Spleen (tissue), 7 donors: ENCODE data around the gene SPTAN1.

Experiments used
- POLR2A ChIP-seq, 3 donors: fragments of 450-650 bp; IDR thresholded peaks; one replicate each; pipeline ENCODE4 v1.5.1; 2017; ENCODE audit warnings: antibody characterized with exemption in 3 of 3, mild to moderate bottlenecking in 1 of 3
- POLR2AphosphoS5 ChIP-seq, 3 donors: sonication (generic); formaldehyde crosslinking; IDR thresholded peaks; one replicate each; pipeline ENCODE4 v1.5.1; 2017; ENCODE audit warnings: antibody characterized with exemption in 3 of 3
- TF ChIP-seq, protein P1 (sequence below), 11 experiments: fragments of 200-600 bp in 7 of 11; fragments of 450-650 bp in 4 of 11; sonication (generic) in 4 of 11; IDR thresholded peaks in 8 of 11; conservative IDR thresholded peaks in 3 of 11; 1 replicate in 7 of 11; 2 replicates in 4 of 11; pipeline versions ENCODE4 v1.4.0 to v1.8.0; 2016 to 2021; ENCODE audit warnings: antibody characterized with exemption in 11 of 11, inconsistent platforms in 4 of 11, mild to moderate bottlenecking in 1 of 11
- donor health status: DM: no; HTN: no; CAD: no; lungs with moderate emphysema.
- donor health status: DM: no; HTN: no; CAD: no.
- donor health status: DM: no; HTN: no; CAD: no.

DNA sequence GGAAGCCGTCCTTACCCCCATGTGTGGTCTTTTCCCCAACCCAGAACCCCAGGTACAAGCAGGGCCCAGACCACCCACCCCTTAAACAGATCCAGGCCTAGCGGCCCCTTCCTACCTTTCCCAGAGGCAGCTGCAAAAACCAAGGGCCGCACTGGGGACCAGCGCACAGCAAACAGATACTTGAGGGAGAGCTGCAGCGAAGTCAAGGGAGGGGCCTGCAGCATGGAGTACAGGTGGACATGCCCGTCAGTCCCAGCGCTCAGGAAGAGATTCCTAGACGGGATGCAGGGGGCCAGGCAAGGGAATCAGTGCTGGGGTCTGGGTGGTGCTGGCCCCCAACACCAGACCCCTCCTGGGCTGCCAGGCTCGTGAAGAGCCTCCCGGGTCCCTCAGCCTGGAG lies 81.7 kb downstream of the SPTAN1 start:
- TF ChIP-seq, protein P1, sequence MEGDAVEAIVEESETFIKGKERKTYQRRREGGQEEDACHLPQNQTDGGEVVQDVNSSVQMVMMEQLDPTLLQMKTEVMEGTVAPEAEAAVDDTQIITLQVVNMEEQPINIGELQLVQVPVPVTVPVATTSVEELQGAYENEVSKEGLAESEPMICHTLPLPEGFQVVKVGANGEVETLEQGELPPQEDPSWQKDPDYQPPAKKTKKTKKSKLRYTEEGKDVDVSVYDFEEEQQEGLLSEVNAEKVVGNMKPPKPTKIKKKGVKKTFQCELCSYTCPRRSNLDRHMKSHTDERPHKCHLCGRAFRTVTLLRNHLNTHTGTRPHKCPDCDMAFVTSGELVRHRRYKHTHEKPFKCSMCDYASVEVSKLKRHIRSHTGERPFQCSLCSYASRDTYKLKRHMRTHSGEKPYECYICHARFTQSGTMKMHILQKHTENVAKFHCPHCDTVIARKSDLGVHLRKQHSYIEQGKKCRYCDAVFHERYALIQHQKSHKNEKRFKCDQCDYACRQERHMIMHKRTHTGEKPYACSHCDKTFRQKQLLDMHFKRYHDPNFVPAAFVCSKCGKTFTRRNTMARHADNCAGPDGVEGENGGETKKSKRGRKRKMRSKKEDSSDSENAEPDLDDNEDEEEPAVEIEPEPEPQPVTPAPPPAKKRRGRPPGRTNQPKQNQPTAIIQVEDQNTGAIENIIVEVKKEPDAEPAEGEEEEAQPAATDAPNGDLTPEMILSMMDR (IDR thresholded peaks at IDR 0.05 in 8 of 11, conservative IDR thresholded peaks at IDR 0.05 in 3 of 11), result no peak
- TF ChIP-seq POLR2A (IDR thresholded peaks at IDR 0.05) (no peak), POLR2AphosphoS5 (IDR thresholded peaks at IDR 0.05) (no peak)
